GOT3 (cell line): Measurements from ENCODE around the gene KRT36.

Experiments used
- DNase-seq: peaks from one replicate; lab custom pipeline; 2025; ENCODE audit warnings: mixed read lengths; lab: John Stamatoyannopoulos, UW

Gene KRT36

GRCh38 chr17:41489531-41489930, at the start of gene KRT36:
KRT36 (minus strand) TSS chr17:41489910; CDS start chr17:41489864, 46 bp downstream.
- no peak for DNase-seq

GRCh38 chr17:41539071-41539492, 49.4 kb upstream of the KRT36 start:
- no peak for DNase-seq

GRCh38 chr17:41538565-41538991, 48.9 kb upstream of the KRT36 start:
- no peak for DNase-seq

- DNase-seq = no peak
These were observed 48.3 kb upstream of the KRT36 start for GRCh38 chr17:41537990-41538389.

GRCh38 chr17:41537614-41537954, 47.9 kb upstream of the KRT36 start:
- DNase-seq = no peak

GRCh38 chr17:41536741-41537613, 47.3 kb upstream of the KRT36 start:
- DNase-seq = no peak

GRCh38 chr17:41535764-41536481, 46.2 kb upstream of the KRT36 start:
- DNase-seq = no peak

- no peak for DNase-seq
These were observed 45.3 kb upstream of the KRT36 start for GRCh38 chr17:41534899-41535546.

- no peak for DNase-seq
These were observed 43.9 kb upstream of the KRT36 start for GRCh38 chr17:41533613-41534012.

GRCh38 chr17:41532947-41533570, 43.3 kb upstream of the KRT36 start:
- no peak for DNase-seq

- DNase-seq = no peak
These were observed 42.3 kb upstream of the KRT36 start for GRCh38 chr17:41531993-41532392.

- DNase-seq = no peak
These were observed 40.6 kb upstream of the KRT36 start for GRCh38 chr17:41530062-41531048.

- no peak for DNase-seq
These were observed 39.8 kb upstream of the KRT36 start for GRCh38 chr17:41529491-41529915.

GRCh38 chr17:41528959-41529353, 39.2 kb upstream of the KRT36 start:
- DNase-seq = no peak

GRCh38 chr17:41527063-41528023, 37.6 kb upstream of the KRT36 start:
- DNase-seq = no peak

GRCh38 chr17:41524261-41524660, 34.6 kb upstream of the KRT36 start:
- DNase-seq = no peak

GRCh38 chr17:41523787-41524186, 34.1 kb upstream of the KRT36 start:
- DNase-seq = no peak

- no peak for DNase-seq
These were observed 33.5 kb upstream of the KRT36 start for GRCh38 chr17:41523225-41523593.

GRCh38 chr17:41522301-41523224, 32.9 kb upstream of the KRT36 start:
- no peak for DNase-seq
